Measurements from ENCODE around the gene PDE8A. TPM values are rescaled to one million over a fixed set of nuclear protein-coding genes. Genes with fewer than 3 reads are reported as not detected.
A peak's percentile ranks its signal among the peaks of the same experiment; 100 is the strongest.

Gene PDE8A
- 10 to 100 TPM; 29.3 to 53.5 TPM for total RNA-seq

- Mint-ChIP-seq H3K27ac (peak within 1 kb of the TSS; percentile 90 to 96), H3K36me3 (peaks cover 0 to 6% of the 10 kb centered on the region in 2 donors), H3K9me3 (no peaks in the 10 kb centered on the region)
- peak in 1 of 2 donors; percentile 49 for DNase-seq (ENCODE audit: low spot score in 2 of 2)
- peak; percentile 14 to 30 for ATAC-seq
These were observed at the start of gene PDE8A for GRCh38 chr15:84981711-84982300. TSS of gene PDE8A (plus strand) at chr15:84981856. CDS start at chr15:84982163, 307 bp downstream.

- H3K36me3 Mint-ChIP-seq = no peaks in the 10 kb centered on the region
- H3K9me3 Mint-ChIP-seq = no peaks in the 10 kb centered on the region
- no peak overlapping the region for H3K27ac Mint-ChIP-seq
- DNase-seq (ENCODE audit: low spot score in 2 of 2) = no peak
- ATAC-seq = no peak
These were observed 46.5 kb upstream of the PDE8A start for GRCh38 chr15:84934942-84935729.

- H3K27ac Mint-ChIP-seq = no peak overlapping the region
- ATAC-seq = no peak
- no peak for DNase-seq (ENCODE audit: low spot score in 2 of 2)
- H3K36me3 Mint-ChIP-seq = no peaks in the 10 kb centered on the region
- no peaks in the 10 kb centered on the region for H3K9me3 Mint-ChIP-seq
These were observed 44.5 kb upstream of the PDE8A start for GRCh38 chr15:84937144-84937543.

- Mint-ChIP-seq H3K36me3 (no peaks in the 10 kb centered on the region), H3K27ac (peak overlapping the region in 1 of 2 donors; percentile 0), H3K9me3 (no peaks in the 10 kb centered on the region)
- DNase-seq (ENCODE audit: low spot score in 2 of 2) = no peak
- no peak for ATAC-seq
These were observed 42.9 kb upstream of the PDE8A start for GRCh38 chr15:84938726-84939125.

- H3K27ac Mint-ChIP-seq = peak overlapping the region in 1 of 2 donors; percentile 3
- H3K36me3 Mint-ChIP-seq = no peaks in the 10 kb centered on the region
- DNase-seq (ENCODE audit: low spot score in 2 of 2) (no peak), ATAC-seq (no peak)
- no peaks in the 10 kb centered on the region for H3K9me3 Mint-ChIP-seq
These were observed 41.3 kb upstream of the PDE8A start for GRCh38 chr15:84940399-84940798.

- no peak for ATAC-seq
- Mint-ChIP-seq H3K36me3 (no peaks in the 10 kb centered on the region), H3K9me3 (no peaks in the 10 kb centered on the region), H3K27ac (no peak overlapping the region)
- DNase-seq (ENCODE audit: low spot score in 2 of 2) = no peak
These were observed 39.2 kb upstream of the PDE8A start for GRCh38 chr15:84942456-84942855.

- H3K9me3 Mint-ChIP-seq = no peaks in the 10 kb centered on the region
- no peak for DNase-seq (ENCODE audit: low spot score in 2 of 2)
- no peak overlapping the region for H3K27ac Mint-ChIP-seq
- no peak for ATAC-seq
- no peaks in the 10 kb centered on the region for H3K36me3 Mint-ChIP-seq
These were observed 37.3 kb upstream of the PDE8A start for GRCh38 chr15:84944311-84944710.

GRCh38 chr15:84944861-84945260 is 36.8 kb upstream of the PDE8A start:
- no peak for DNase-seq (ENCODE audit: low spot score in 2 of 2)
- H3K9me3 Mint-ChIP-seq = no peaks in the 10 kb centered on the region
- no peak for ATAC-seq
- no peak overlapping the region for H3K27ac Mint-ChIP-seq
- H3K36me3 Mint-ChIP-seq = no peaks in the 10 kb centered on the region

GRCh38 chr15:84946772-84947489 is 34.7 kb upstream of the PDE8A start:
- no peak for ATAC-seq
- no peaks in the 10 kb centered on the region for H3K36me3 Mint-ChIP-seq
- no peak overlapping the region for H3K27ac Mint-ChIP-seq

GRCh38 chr15:84947947-84948830 is 33.5 kb upstream of the PDE8A start:
- H3K36me3 Mint-ChIP-seq = no peaks in the 10 kb centered on the region

More at GRCh38 chr15:84946772-84947489, 34.7 kb upstream of the PDE8A start:
- DNase-seq (ENCODE audit: low spot score in 2 of 2) = no peak
- no peaks in the 10 kb centered on the region for H3K9me3 Mint-ChIP-seq

GRCh38 chr15:84949043-84949442 is 32.6 kb upstream of the PDE8A start:
- no peaks in the 10 kb centered on the region for H3K9me3 Mint-ChIP-seq
- H3K27ac Mint-ChIP-seq = no peak overlapping the region
- ATAC-seq (no peak), DNase-seq (ENCODE audit: low spot score in 2 of 2) (no peak)
- no peaks in the 10 kb centered on the region for H3K36me3 Mint-ChIP-seq

More at GRCh38 chr15:84947947-84948830, 33.5 kb upstream of the PDE8A start:
- Mint-ChIP-seq H3K9me3 (no peaks in the 10 kb centered on the region), H3K27ac (no peak overlapping the region)
- no peak for DNase-seq (ENCODE audit: low spot score in 2 of 2)
- no peak for ATAC-seq

GRCh38 chr15:84949845-84950569 is 31.6 kb upstream of the PDE8A start:
- DNase-seq (ENCODE audit: low spot score in 2 of 2) = no peak
- no peaks in the 10 kb centered on the region for H3K9me3 Mint-ChIP-seq
- no peak for ATAC-seq
- no peak overlapping the region for H3K27ac Mint-ChIP-seq
- H3K36me3 Mint-ChIP-seq = no peaks in the 10 kb centered on the region

GRCh38 chr15:84950570-84951111 is 31.0 kb upstream of the PDE8A start:
- no peak for ATAC-seq
- Mint-ChIP-seq H3K27ac (no peak overlapping the region), H3K36me3 (no peaks in the 10 kb centered on the region), H3K9me3 (no peaks in the 10 kb centered on the region)
- no peak for DNase-seq (ENCODE audit: low spot score in 2 of 2)

GRCh38 chr15:84951736-84952135 is 29.9 kb upstream of the PDE8A start:
- Mint-ChIP-seq H3K27ac (no peak overlapping the region), H3K9me3 (no peaks in the 10 kb centered on the region), H3K36me3 (no peaks in the 10 kb centered on the region)
- ATAC-seq (no peak), DNase-seq (ENCODE audit: low spot score in 2 of 2) (no peak)

- DNase-seq (ENCODE audit: low spot score in 2 of 2) = no peak
- Mint-ChIP-seq H3K27ac (no peak overlapping the region), H3K9me3 (no peaks in the 10 kb centered on the region), H3K36me3 (no peaks in the 10 kb centered on the region)
- no peak for ATAC-seq
These were observed 28.5 kb upstream of the PDE8A start for GRCh38 chr15:84953136-84953535.

GRCh38 chr15:84953726-84954125 is 27.9 kb upstream of the PDE8A start:
- H3K36me3 Mint-ChIP-seq = no peaks in the 10 kb centered on the region
- no peak overlapping the region for H3K27ac Mint-ChIP-seq
- DNase-seq (ENCODE audit: low spot score in 2 of 2) (no peak), ATAC-seq (no peak)
- H3K9me3 Mint-ChIP-seq = no peaks in the 10 kb centered on the region
